K562 (cell line): ENCODE measurements around the gene TMEM208. TPM values are rescaled to one million over a fixed set of nuclear protein-coding genes. Genes with fewer than 3 reads are reported as not detected.

Source experiments
- BRF1 ChIP-seq: IDR thresholded peaks from 3 replicates; pipeline ENCODE4 v1.6.1; 2011; ENCODE audit warnings: borderline replicate concordance, mild to moderate bottlenecking; ENCODE audit not compliant: insufficient read length; ENCODE audit errors: extremely low read depth
- DDX20 ChIP-seq: fragments of 450-650 bp; IDR thresholded peaks from 2 replicates; pipeline ENCODE4 v1.6.1; 2016; ENCODE audit warnings: missing genetic modification characterization, low read depth, mild to moderate bottlenecking, missing compliant biosample characterization, moderate library complexity
- ESRRB ChIP-seq: fragments of 250-450 bp; sonication (Bioruptor Pico); IDR thresholded peaks from 2 replicates; pipeline ENCODE4 v1.5.0; 2020; ENCODE audit warnings: mild to moderate bottlenecking, moderate library complexity, borderline replicate concordance
- JUN ChIP-seq, 2 experiments: sonication (generic) in 1 of 2; formaldehyde crosslinking in 1 of 2; IDR thresholded peaks; 2 replicates each; pipeline versions ENCODE4 v1.6.1 to v1.8.0; 2012 to 2022; ENCODE audit warnings: borderline replicate concordance in 2 of 2, mild to moderate bottlenecking in 2 of 2, improper control_type of control experiment in 1 of 2, low read depth in 1 of 2, low read length in 1 of 2, missing genetic modification reagents in 1 of 2
- MYC ChIP-seq, 2 experiments: fragments of 250-450 bp in 1 of 2; sonication (Bioruptor Pico) in 1 of 2; IDR thresholded peaks; 2 replicates each; pipeline versions ENCODE4 v1.5.1 to v1.6.1; 2012 to 2021; ENCODE audit warnings: low read depth in 2 of 2, borderline replicate concordance in 1 of 2, improper control_type of control experiment in 1 of 2, low read length in 1 of 2, mild to moderate bottlenecking in 1 of 2, moderate library complexity in 1 of 2
- NRF1 ChIP-seq, 2 experiments: fragments of 450-650 bp; IDR thresholded peaks in 1 of 2; conservative IDR thresholded peaks in 1 of 2; 2 replicates each; pipeline ENCODE4 v1.6.1; 2014; ENCODE audit warnings: mild to moderate bottlenecking in 2 of 2
- TCF7 ChIP-seq: sonication (generic); IDR thresholded peaks from 2 replicates; pipeline ENCODE4 v1.6.1; 2016; ENCODE audit warnings: antibody characterized with exemption, borderline replicate concordance
- U2AF1 ChIP-seq: fragments of 200-400 bp; formaldehyde crosslinking; optimal IDR thresholded peaks from 2 replicates; pipeline ENCODE3; 2017; ENCODE audit warnings: mild to moderate bottlenecking, low read depth, low read length, moderate library complexity
- ZNF165 ChIP-seq: fragments of 250-450 bp; sonication (Bioruptor Pico); IDR thresholded peaks from 2 replicates; pipeline ENCODE4 v1.4.0; 2020; ENCODE audit warnings: borderline replicate concordance
- ZNF24 ChIP-seq: fragments of 450-650 bp; IDR thresholded peaks from 2 replicates; pipeline ENCODE4 v1.6.1; 2016
- polyA plus RNA-seq, 8 experiments: library from polyadenylated mRNA; depleted of rRNA in 4 of 8; stranded (reverse) in 5 of 8; unstranded in 3 of 8; fragments of >200 nt; fragmentation: Nextera tagmentation in 2 of 8; fragmentation: Illumina TruSeq in 1 of 8; extraction: Ambion mirVana in 2 of 8; extraction: Trizol in 1 of 8; gene quantifications; 2 replicates each; pipeline versions ENCODE4 v1.2.1 to v1.2.3, GENCODE V29; 2011 to 2014; ENCODE audit warnings: inconsistent platforms in 1 of 8, missing spikeins in 1 of 8
- total RNA-seq, 7 experiments: library from RNA; depleted of rRNA in 6 of 7; stranded (reverse); fragments of >200 nt in 6 of 7; fragmentation: Illumina TruSeq in 2 of 7; extraction: Trizol in 2 of 7; gene quantifications; 2 replicates each; pipeline versions ENCODE4 v1.2.1 to v1.2.3, GENCODE V29; 2011 to 2021; ENCODE audit warnings: low replicate concordance in 1 of 7
- TF ChIP-seq, protein P1 (sequence below): fragments of 450-650 bp; IDR thresholded peaks from 2 replicates; pipeline ENCODE4 v1.7.1; 2018; ENCODE audit warnings: mild to moderate bottlenecking, low read depth; ENCODE audit not compliant: partially characterized antibody
- TF ChIP-seq, protein P2 (sequence below), 2 experiments: fragments of 450-650 bp; IDR thresholded peaks; 2 replicates each; pipeline ENCODE4 v1.6.1; 2018; ENCODE audit warnings: mild to moderate bottlenecking in 2 of 2, low read depth in 1 of 2; ENCODE audit not compliant: partially characterized antibody in 2 of 2
- TF ChIP-seq, protein P3 (sequence below): fragments of 250-450 bp; sonication (Bioruptor Pico); IDR thresholded peaks from 2 replicates; pipeline ENCODE4 v1.9.0; 2021; ENCODE audit warnings: mild to moderate bottlenecking, inconsistent platforms
- TF ChIP-seq, protein P4 (sequence below): fragments of 450-650 bp; formaldehyde crosslinking; IDR thresholded peaks from 2 replicates; pipeline ENCODE4 v1.4.0; 2020; ENCODE audit warnings: mild to moderate bottlenecking, mixed read lengths

Gene TMEM208
- total and polyA plus RNA-seq, 9 of the 15 experiments (the other 6 are each of a cell fraction or from before 2014, with no cell fraction given): 31.8 to 239 (median 54.3) TPM

DNA sequence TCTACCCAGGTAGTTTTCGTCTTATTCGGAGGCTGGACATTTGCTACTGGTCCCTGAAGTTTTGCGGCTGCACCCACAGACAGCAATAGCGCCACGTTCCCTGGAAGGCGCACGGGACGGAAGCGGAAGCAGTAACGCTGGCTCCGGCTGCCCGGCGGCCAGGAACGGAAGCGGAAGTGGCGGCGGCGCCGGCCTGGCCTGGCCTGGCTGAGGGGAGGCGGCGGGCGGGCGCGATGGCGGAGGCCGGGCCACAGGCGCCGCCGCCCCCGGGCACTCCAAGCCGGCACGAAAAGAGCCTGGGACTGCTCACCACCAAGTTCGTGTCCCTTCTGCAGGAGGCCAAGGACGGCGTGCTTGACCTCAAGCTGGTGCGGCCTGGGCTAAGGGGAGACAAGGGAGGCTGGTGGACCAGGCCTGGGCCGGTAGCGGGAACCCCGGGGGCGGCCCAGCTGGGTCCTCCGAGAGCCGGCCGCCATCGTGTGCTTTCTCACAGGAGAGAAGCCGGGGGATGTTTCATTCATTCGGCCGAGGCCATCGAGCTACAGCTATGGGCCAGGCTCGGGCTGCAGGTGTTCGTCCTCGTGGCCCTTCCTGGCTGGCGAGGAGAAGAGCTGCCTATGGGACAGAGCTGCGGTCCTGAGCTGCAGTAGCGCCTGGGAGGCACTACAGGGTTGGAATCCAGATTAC, 34.8 kb upstream of the TMEM208 start, which contains the start of gene E2F4 (continued):
- TF ChIP-seq, protein P1, sequence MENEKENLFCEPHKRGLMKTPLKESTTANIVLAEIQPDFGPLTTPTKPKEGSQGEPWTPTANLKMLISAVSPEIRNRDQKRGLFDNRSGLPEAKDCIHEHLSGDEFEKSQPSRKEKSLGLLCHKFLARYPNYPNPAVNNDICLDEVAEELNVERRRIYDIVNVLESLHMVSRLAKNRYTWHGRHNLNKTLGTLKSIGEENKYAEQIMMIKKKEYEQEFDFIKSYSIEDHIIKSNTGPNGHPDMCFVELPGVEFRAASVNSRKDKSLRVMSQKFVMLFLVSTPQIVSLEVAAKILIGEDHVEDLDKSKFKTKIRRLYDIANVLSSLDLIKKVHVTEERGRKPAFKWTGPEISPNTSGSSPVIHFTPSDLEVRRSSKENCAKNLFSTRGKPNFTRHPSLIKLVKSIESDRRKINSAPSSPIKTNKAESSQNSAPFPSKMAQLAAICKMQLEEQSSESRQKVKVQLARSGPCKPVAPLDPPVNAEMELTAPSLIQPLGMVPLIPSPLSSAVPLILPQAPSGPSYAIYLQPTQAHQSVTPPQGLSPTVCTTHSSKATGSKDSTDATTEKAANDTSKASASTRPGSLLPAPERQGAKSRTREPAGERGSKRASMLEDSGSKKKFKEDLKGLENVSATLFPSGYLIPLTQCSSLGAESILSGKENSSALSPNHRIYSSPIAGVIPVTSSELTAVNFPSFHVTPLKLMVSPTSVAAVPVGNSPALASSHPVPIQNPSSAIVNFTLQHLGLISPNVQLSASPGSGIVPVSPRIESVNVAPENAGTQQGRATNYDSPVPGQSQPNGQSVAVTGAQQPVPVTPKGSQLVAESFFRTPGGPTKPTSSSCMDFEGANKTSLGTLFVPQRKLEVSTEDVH: peak; percentile 85
- TF ChIP-seq ESRRB (no peak), DDX20 (tag) (no peak), NRF1 (conservative IDR thresholded peaks at IDR 0.05 in 1 of 2, IDR thresholded peaks at IDR 0.05 in 1 of 2) (peak in 1 of 2 experiments; percentile 34; a peak in 2 of 4 replicates), BRF1 (no peak), ZNF165 (CRISPR knock-in tag) (no peak), ZNF24 (0 out of 2 replicates have a peak, but pooled peaks have one; percentile 8), U2AF1 (no peak), MYC (IDR thresholded peaks at IDR 0.05; ENCODE audit: low read depth, low read length) (peak; percentile 79), MYC (CRISPR knock-in tag; IDR thresholded peaks at IDR 0.05; ENCODE audit: borderline replicate concordance, low read depth) (peak; percentile 43; the same call in 1 of the 2 replicates), JUN (IDR thresholded peaks at IDR 0.05; ENCODE audit: borderline replicate concordance, low read depth, low read length) (0 out of 2 replicates have a peak, but pooled peaks have one; percentile 36), JUN (CRISPR knock-in tag; IDR thresholded peaks at IDR 0.05; ENCODE audit: borderline replicate concordance) (0 out of 2 replicates have a peak, but pooled peaks have one; percentile 57), TCF7 (no peak)
- TF ChIP-seq, protein P2, sequence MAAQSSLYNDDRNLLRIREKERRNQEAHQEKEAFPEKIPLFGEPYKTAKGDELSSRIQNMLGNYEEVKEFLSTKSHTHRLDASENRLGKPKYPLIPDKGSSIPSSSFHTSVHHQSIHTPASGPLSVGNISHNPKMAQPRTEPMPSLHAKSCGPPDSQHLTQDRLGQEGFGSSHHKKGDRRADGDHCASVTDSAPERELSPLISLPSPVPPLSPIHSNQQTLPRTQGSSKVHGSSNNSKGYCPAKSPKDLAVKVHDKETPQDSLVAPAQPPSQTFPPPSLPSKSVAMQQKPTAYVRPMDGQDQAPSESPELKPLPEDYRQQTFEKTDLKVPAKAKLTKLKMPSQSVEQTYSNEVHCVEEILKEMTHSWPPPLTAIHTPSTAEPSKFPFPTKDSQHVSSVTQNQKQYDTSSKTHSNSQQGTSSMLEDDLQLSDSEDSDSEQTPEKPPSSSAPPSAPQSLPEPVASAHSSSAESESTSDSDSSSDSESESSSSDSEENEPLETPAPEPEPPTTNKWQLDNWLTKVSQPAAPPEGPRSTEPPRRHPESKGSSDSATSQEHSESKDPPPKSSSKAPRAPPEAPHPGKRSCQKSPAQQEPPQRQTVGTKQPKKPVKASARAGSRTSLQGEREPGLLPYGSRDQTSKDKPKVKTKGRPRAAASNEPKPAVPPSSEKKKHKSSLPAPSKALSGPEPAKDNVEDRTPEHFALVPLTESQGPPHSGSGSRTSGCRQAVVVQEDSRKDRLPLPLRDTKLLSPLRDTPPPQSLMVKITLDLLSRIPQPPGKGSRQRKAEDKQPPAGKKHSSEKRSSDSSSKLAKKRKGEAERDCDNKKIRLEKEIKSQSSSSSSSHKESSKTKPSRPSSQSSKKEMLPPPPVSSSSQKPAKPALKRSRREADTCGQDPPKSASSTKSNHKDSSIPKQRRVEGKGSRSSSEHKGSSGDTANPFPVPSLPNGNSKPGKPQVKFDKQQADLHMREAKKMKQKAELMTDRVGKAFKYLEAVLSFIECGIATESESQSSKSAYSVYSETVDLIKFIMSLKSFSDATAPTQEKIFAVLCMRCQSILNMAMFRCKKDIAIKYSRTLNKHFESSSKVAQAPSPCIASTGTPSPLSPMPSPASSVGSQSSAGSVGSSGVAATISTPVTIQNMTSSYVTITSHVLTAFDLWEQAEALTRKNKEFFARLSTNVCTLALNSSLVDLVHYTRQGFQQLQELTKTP (IDR thresholded peaks at IDR 0.05; ENCODE audit: low read depth in 1 of 2, partially characterized antibody in 2 of 2): no peak
- TF ChIP-seq, protein P3, sequence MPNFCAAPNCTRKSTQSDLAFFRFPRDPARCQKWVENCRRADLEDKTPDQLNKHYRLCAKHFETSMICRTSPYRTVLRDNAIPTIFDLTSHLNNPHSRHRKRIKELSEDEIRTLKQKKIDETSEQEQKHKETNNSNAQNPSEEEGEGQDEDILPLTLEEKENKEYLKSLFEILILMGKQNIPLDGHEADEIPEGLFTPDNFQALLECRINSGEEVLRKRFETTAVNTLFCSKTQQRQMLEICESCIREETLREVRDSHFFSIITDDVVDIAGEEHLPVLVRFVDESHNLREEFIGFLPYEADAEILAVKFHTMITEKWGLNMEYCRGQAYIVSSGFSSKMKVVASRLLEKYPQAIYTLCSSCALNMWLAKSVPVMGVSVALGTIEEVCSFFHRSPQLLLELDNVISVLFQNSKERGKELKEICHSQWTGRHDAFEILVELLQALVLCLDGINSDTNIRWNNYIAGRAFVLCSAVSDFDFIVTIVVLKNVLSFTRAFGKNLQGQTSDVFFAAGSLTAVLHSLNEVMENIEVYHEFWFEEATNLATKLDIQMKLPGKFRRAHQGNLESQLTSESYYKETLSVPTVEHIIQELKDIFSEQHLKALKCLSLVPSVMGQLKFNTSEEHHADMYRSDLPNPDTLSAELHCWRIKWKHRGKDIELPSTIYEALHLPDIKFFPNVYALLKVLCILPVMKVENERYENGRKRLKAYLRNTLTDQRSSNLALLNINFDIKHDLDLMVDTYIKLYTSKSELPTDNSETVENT: peak; percentile 39; the same call in 1 of the 2 replicates
- TF ChIP-seq, protein P4, sequence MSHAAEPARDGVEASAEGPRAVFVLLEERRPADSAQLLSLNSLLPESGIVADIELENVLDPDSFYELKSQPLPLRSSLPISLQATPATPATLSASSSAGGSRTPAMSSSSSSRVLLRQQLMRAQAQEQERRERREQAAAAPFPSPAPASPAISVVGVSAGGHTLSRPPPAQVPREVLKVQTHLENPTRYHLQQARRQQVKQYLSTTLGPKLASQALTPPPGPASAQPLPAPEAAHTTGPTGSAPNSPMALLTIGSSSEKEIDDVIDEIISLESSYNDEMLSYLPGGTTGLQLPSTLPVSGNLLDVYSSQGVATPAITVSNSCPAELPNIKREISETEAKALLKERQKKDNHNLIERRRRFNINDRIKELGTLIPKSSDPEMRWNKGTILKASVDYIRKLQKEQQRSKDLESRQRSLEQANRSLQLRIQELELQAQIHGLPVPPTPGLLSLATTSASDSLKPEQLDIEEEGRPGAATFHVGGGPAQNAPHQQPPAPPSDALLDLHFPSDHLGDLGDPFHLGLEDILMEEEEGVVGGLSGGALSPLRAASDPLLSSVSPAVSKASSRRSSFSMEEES (CRISPR knock-in tag): no peak
